Measurements from ENCODE around the gene GNG14.

GRCh38 chr19:12723641-12724426, 36.0 kb downstream of the GNG14 start, which contains the start of gene TNPO2:
- TF ChIP-seq CTCF (IDR thresholded peaks at IDR 0.05) (no peak), POLR2A (IDR thresholded peaks at IDR 0.05) (no peak)

All from lower leg skin (tissue), 3 donors.